ENCODE data around the gene RAMACL.

Gene RAMACL

DNA sequence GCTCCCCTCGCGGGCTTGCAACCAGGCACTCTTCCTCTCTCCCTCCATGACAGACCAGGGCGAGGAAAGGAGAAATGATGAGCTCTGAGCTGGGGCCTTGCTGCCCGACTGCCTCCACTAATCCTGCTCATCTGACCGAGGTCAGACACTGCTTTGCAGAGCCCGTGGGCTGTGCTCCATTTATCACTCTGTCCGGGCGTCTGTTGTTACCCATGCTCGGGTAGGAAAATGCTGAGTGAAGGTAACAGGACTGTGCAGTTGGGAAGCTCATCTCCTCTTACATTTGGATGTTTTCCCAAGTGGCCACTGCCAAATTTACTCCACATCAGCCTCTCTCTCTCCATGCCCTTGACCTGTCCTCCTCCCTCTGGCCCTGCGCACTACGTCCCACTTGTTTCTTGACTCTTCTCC, 26.0 kb upstream of the RAMACL start (continued):
- TF ChIP-seq PRDM2 (tag by site-specific recombination; IDR thresholded peaks at IDR 0.05; ENCODE audit: borderline replicate concordance) (no peak), ZNF398 (tag by site-specific recombination; IDR thresholded peaks at IDR 0.05) (no peak), ZEB2 (tag by site-specific recombination; IDR thresholded peaks at IDR 0.05) (no peak), ZNF560 (tag by site-specific recombination; IDR thresholded peaks at IDR 0.05; ENCODE audit: borderline replicate concordance) (no peak), ZSCAN30 (tag by site-specific recombination; IDR thresholded peaks at IDR 0.05) (no peak), ZNF324 (tag by site-specific recombination; IDR thresholded peaks at IDR 0.05) (no peak), ZNF792 (tag by site-specific recombination; IDR thresholded peaks at IDR 0.05) (no peak), ZNF610 (tag by site-specific recombination; IDR thresholded peaks at IDR 0.05; ENCODE audit: borderline replicate concordance) (no peak), ZNF146 (tag by site-specific recombination; IDR thresholded peaks at IDR 0.05) (no peak), KLF1 (tag by site-specific recombination; IDR thresholded peaks at IDR 0.05) (no peak)
- TF ChIP-seq, protein P1, sequence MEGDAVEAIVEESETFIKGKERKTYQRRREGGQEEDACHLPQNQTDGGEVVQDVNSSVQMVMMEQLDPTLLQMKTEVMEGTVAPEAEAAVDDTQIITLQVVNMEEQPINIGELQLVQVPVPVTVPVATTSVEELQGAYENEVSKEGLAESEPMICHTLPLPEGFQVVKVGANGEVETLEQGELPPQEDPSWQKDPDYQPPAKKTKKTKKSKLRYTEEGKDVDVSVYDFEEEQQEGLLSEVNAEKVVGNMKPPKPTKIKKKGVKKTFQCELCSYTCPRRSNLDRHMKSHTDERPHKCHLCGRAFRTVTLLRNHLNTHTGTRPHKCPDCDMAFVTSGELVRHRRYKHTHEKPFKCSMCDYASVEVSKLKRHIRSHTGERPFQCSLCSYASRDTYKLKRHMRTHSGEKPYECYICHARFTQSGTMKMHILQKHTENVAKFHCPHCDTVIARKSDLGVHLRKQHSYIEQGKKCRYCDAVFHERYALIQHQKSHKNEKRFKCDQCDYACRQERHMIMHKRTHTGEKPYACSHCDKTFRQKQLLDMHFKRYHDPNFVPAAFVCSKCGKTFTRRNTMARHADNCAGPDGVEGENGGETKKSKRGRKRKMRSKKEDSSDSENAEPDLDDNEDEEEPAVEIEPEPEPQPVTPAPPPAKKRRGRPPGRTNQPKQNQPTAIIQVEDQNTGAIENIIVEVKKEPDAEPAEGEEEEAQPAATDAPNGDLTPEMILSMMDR (tag by site-specific recombination; IDR thresholded peaks at IDR 0.05) = no peak

DNA sequence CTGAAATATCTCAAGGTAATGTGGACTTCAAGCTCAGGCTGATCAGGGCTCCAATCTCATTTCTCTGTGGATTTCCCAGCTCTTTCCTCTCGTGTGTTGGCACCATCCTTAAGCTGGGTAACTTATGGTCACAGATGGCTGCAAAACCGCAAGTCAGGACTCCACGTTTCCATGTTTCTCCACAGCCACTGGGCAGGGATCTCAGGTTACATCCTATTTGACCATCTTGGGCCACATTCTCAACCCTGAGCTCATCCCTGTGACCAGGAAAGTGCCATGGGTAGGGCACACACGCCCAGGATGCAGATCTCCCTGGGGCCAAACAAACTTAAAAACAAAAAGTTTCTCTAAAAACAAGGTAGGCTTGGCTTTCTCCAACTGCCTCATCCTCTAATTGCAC, 25.2 kb upstream of the RAMACL start:
- ChIA-PET POLR2A (interaction anchor here (1.1 to 3.2 kb wide), 2 partner anchors 9 to 16 kb away, joined by 4 to 14 read pairs; partner anchors contain the start of gene RPS6KA2), CTCF (interaction anchor here (0.5 kb wide), 1 partner anchor 90 kb away, joined by 3 read pairs; no protein-coding TSS in a partner anchor)
- H3K27ac ChIP-seq (ENCODE audit: extremely low read depth, low read depth, low read length) = no peak overlapping the region
- TF ChIP-seq, protein P2, sequence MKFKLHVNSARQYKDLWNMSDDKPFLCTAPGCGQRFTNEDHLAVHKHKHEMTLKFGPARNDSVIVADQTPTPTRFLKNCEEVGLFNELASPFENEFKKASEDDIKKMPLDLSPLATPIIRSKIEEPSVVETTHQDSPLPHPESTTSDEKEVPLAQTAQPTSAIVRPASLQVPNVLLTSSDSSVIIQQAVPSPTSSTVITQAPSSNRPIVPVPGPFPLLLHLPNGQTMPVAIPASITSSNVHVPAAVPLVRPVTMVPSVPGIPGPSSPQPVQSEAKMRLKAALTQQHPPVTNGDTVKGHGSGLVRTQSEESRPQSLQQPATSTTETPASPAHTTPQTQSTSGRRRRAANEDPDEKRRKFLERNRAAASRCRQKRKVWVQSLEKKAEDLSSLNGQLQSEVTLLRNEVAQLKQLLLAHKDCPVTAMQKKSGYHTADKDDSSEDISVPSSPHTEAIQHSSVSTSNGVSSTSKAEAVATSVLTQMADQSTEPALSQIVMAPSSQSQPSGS (tag by site-specific recombination; IDR thresholded peaks at IDR 0.05; ENCODE audit: low read depth) = no peak
- TF ChIP-seq PBX3 (CRISPR knock-in tag; IDR thresholded peaks at IDR 0.05) (no peak), ZNF280C (tag by site-specific recombination; IDR thresholded peaks at IDR 0.05) (no peak), ZNF433 (tag by site-specific recombination; IDR thresholded peaks at IDR 0.05; ENCODE audit: low read depth) (no peak), ZNF121 (tag by site-specific recombination; IDR thresholded peaks at IDR 0.05) (no peak), ZBTB26 (tag by site-specific recombination; optimal IDR thresholded peaks at IDR 0.05) (no peak), ZNF561 (tag by site-specific recombination; IDR thresholded peaks at IDR 0.05; ENCODE audit: borderline replicate concordance) (no peak), KLF7 (tag by site-specific recombination; IDR thresholded peaks at IDR 0.05; ENCODE audit: borderline replicate concordance) (no peak), ZNF174 (tag by site-specific recombination; IDR thresholded peaks at IDR 0.05) (no peak), ZNF549 (tag by site-specific recombination; IDR thresholded peaks at IDR 0.05) (no peak)

More for the DNA sequence above, 25.2 kb upstream of the RAMACL start:
- Histone ChIP-seq H3K9me3 (ENCODE audit: control insufficient read depth, insufficient read depth, low read depth, low read length) (no peaks in the 10 kb centered on the region), H3K36me3 (ENCODE audit: control insufficient read depth in 2 of 2, insufficient read depth in 1 of 2, low read length in 2 of 2) (no peaks in the 10 kb centered on the region), H3K4me3 (ENCODE audit: low read depth, low read length) (no peak overlapping the region), H3K4me1 (ENCODE audit: control insufficient read depth, insufficient read depth, low read length) (no peaks in the 10 kb centered on the region)
